ENCODE measurements around the gene ETS1.

Gene ETS1

GRCh38 chr11:128625326-128625725 is 38.0 kb upstream of the ETS1 start:
- TF ChIP-seq L3MBTL2 (conservative IDR thresholded peaks at IDR 0.05) (no peak), ELF4 (IDR thresholded peaks at IDR 0.05) (no peak), NFRKB (IDR thresholded peaks at IDR 0.05) (no peak), FOXA1 (IDR thresholded peaks at IDR 0.05) (no peak), PKNOX1 (IDR thresholded peaks at IDR 0.05) (no peak), SP1 (IDR thresholded peaks at IDR 0.05) (no peak), CTBP1 (IDR thresholded peaks at IDR 0.05; ENCODE audit: borderline replicate concordance) (no peak)
- ChIA-PET POLR2A (no interaction called here), CTCF (interaction anchor here (0.6 kb wide), 1 partner anchor 134 kb away, joined by 3 read pairs; no protein-coding TSS in a partner anchor)
- DNase-seq (ENCODE audit: extremely low spot score) = no peak

DNA sequence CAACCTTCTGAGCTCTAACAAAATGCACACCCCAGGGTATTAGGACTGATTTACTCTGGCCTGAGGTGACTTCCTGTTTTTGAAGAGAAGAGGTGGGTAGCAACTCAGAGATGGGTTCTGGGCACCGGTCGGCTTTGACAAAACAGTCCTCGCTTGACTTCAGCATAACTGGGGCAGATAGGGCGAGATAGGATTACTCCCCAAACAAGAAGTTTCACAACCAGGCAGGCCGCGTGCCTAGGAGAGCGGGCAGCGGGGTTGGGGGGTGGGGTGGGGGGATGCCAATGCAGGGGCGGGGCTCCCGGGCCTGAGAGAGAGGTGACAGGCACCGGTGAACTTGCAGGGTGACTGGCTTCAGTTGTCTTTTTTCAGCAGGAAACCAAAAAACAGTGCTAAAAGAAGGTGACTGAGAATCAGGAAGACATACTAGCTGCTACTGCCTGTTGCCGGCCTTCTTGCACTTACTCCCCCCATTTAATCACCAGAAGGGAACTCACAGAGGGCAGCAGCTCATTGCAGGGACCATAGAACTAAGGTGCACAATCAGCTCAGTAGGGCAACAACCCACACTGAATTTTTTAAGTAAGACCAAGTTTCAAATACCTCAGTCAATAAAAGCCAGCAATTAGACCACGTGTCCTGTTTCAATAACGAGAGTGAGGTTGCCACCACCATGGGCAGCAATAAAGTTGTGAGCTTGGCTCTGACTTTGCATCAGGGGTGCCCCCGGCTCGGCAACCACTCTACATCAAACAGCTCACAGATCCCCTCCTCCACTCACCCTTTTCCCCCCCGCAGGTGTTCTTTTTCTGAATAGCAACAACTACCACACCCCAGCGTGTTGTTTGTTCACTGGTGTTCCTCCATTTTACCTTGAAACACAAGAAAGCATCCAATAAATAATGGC is 37.2 kb upstream of the ETS1 start:
- no peak for DNase-seq (ENCODE audit: extremely low spot score)
- ChIA-PET CTCF (interaction anchor here (0.6 to 1.2 kb wide), 2 partner anchors 135 to 452 kb away, joined by 3 read pairs; no protein-coding TSS in a partner anchor), POLR2A (no interaction called here)
- no peak for TF ChIP-seq TARDBP (IDR thresholded peaks at IDR 0.05)
- no peak for TF ChIP-seq NFRKB (IDR thresholded peaks at IDR 0.05)
- no peak for TF ChIP-seq PKNOX1 (IDR thresholded peaks at IDR 0.05)
- TF ChIP-seq FOXA1 (IDR thresholded peaks at IDR 0.05) = no peak
- TF ChIP-seq ZNF384 (IDR thresholded peaks at IDR 0.05) = no peak
- no peak for TF ChIP-seq ELF4 (IDR thresholded peaks at IDR 0.05)
- TF ChIP-seq L3MBTL2 (conservative IDR thresholded peaks at IDR 0.05) = no peak
- TF ChIP-seq CTBP1 (IDR thresholded peaks at IDR 0.05; ENCODE audit: borderline replicate concordance) = no peak
- TF ChIP-seq ARNT (IDR thresholded peaks at IDR 0.05) = no peak
- TF ChIP-seq FOXK2 (IDR thresholded peaks at IDR 0.05) = no peak
- TF ChIP-seq LEF1 (IDR thresholded peaks at IDR 0.05; ENCODE audit: borderline replicate concordance) = no peak
- no peak for TF ChIP-seq FOXM1 (IDR thresholded peaks at IDR 0.05; ENCODE audit: borderline replicate concordance)
- TF ChIP-seq SP1 (IDR thresholded peaks at IDR 0.05) = no peak
- no peak for TF ChIP-seq HDGF (IDR thresholded peaks at IDR 0.05; ENCODE audit: borderline replicate concordance)
- TF ChIP-seq BHLHE40 (IDR thresholded peaks at IDR 0.05; ENCODE audit: borderline replicate concordance) = no peak
- TF ChIP-seq SUZ12 (IDR thresholded peaks at IDR 0.05) = no peak

GRCh38 chr11:128623091-128623490 is 35.7 kb upstream of the ETS1 start:
- TF ChIP-seq L3MBTL2 (conservative IDR thresholded peaks at IDR 0.05) = no peak
- no peak for TF ChIP-seq SP1 (IDR thresholded peaks at IDR 0.05)
- TF ChIP-seq LEF1 (IDR thresholded peaks at IDR 0.05; ENCODE audit: borderline replicate concordance) = no peak
- TF ChIP-seq FOXM1 (IDR thresholded peaks at IDR 0.05; ENCODE audit: borderline replicate concordance) = no peak
- no peak for TF ChIP-seq PKNOX1 (IDR thresholded peaks at IDR 0.05)
- no peak for TF ChIP-seq CTBP1 (IDR thresholded peaks at IDR 0.05; ENCODE audit: borderline replicate concordance)
- TF ChIP-seq ZNF384 (IDR thresholded peaks at IDR 0.05) = no peak
- TF ChIP-seq SUZ12 (IDR thresholded peaks at IDR 0.05) = no peak
- no peak for TF ChIP-seq FOXA1 (IDR thresholded peaks at IDR 0.05)
- no peak for TF ChIP-seq BHLHE40 (IDR thresholded peaks at IDR 0.05; ENCODE audit: borderline replicate concordance)
- TF ChIP-seq NFRKB (IDR thresholded peaks at IDR 0.05) = no peak
- TF ChIP-seq ELF4 (IDR thresholded peaks at IDR 0.05) = no peak
- no peak for TF ChIP-seq ARNT (IDR thresholded peaks at IDR 0.05)
- no peak for TF ChIP-seq HDGF (IDR thresholded peaks at IDR 0.05; ENCODE audit: borderline replicate concordance)
- no peak for TF ChIP-seq FOXK2 (IDR thresholded peaks at IDR 0.05)
- no peak for TF ChIP-seq TARDBP (IDR thresholded peaks at IDR 0.05)
- CTCF ChIA-PET = no interaction called here
- no peak for DNase-seq (ENCODE audit: extremely low spot score)
- POLR2A ChIA-PET = no interaction called here

DNA sequence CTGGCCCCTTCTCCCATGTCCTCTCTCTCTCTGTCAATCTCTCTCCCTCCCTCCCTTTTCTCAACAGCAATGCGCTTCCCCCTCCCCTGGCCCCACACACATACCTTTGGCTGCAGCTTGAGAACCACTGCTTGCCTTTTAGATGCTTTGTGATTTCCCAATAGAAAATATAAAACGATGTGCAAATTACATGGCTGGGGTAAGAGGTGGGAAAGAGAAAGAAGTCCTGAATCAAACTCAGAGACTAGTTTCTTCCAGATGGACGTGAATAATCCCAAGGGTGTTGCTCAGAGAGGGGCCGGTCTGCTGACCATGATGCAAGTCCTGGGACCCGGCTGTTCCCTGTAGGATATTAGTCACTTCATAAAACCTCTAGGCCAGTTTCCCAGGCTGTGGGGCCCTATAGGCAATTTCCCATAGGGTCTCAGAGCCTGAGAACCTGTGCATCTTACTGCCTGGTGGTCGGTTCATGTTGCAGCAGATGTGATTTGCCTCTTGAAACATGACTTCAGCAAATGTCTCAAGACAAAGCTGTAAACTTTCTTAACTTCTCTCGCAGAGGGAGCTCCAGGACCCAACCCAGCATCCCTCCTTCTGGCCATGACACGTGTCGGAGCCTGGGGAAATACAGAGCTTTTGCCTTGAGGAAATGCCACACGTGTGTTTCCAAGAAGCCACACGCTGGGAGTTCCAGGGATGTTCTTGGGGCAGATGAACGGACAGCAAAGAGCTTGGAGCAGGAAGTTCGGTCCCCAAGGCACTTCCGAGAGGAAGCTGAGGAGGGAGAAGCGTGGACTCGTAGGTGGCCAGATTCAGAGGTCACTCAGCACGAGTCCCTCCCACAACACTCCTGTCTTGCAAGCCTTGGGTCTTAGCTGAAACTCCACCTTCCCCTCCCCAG is 34.5 kb upstream of the ETS1 start:
- DNase-seq (ENCODE audit: extremely low spot score) = no peak
- POLR2A ChIA-PET = no interaction called here
- CTCF ChIA-PET = interaction anchor here (0.9 kb wide), 1 partner anchor 107 kb away, joined by 3 read pairs; no protein-coding TSS in a partner anchor
- TF ChIP-seq BHLHE40 (IDR thresholded peaks at IDR 0.05; ENCODE audit: borderline replicate concordance) (no peak), NFRKB (IDR thresholded peaks at IDR 0.05) (no peak), PKNOX1 (IDR thresholded peaks at IDR 0.05) (no peak), FOXK2 (IDR thresholded peaks at IDR 0.05) (no peak), FOXA1 (IDR thresholded peaks at IDR 0.05) (no peak), FOXM1 (IDR thresholded peaks at IDR 0.05; ENCODE audit: borderline replicate concordance) (no peak), SUZ12 (IDR thresholded peaks at IDR 0.05) (no peak), CTBP1 (IDR thresholded peaks at IDR 0.05; ENCODE audit: borderline replicate concordance) (no peak), TARDBP (IDR thresholded peaks at IDR 0.05) (no peak), L3MBTL2 (conservative IDR thresholded peaks at IDR 0.05) (no peak)

Data from HEK293T (cell line).